SU-DHL-6 (cell line): ENCODE results near the gene LAMA2.

Experiments
- H2AFZ ChIP-seq: fragments of 200-600 bp; sonication (generic); 2 replicates; pipeline ENCODE4 v1.6.1; 2014; ENCODE audit warnings: low read depth, mild to moderate bottlenecking, moderate library complexity, mixed read lengths, antibody characterized with exemption, low read length; ENCODE audit not compliant: severe bottlenecking
- H3F3A ChIP-seq: fragments of 200-600 bp; shearing (Covaris generic); 2 replicates; pipeline ENCODE4 v1.6.0; 2016; ENCODE audit warnings: antibody characterized with exemption, mild to moderate bottlenecking; ENCODE audit not compliant: insufficient read depth
- H3K27ac ChIP-seq: fragments of 200-600 bp; sonication (generic); 2 replicates; pipeline ENCODE4 v1.5.1; 2016; ENCODE audit warnings: low read depth, mild to moderate bottlenecking, low read length, moderate library complexity, mixed read lengths
- H3K27me3 ChIP-seq: fragments of 200-600 bp; sonication (generic), shearing (Covaris generic); 2 replicates; pipeline ENCODE4 v1.6.0; 2014; ENCODE audit warnings: mild to moderate bottlenecking, low read length
- H3K36me3 ChIP-seq: fragments of 200-600 bp; sonication (generic); 2 replicates; pipeline ENCODE4 v1.6.1; 2014; ENCODE audit warnings: mild to moderate bottlenecking, low read length, mixed read lengths
- H3K4me2 ChIP-seq: fragments of 300-600, 200-600 bp; shearing (Covaris generic), sonication (generic); 2 replicates; pipeline ENCODE4 v1.6.0; 2014; ENCODE audit warnings: low read length, low read depth, mild to moderate bottlenecking; ENCODE audit not compliant: poor library complexity, severe bottlenecking
- H3K4me3 ChIP-seq: fragments of 200-600 bp; sonication (generic); 2 replicates; pipeline ENCODE4 v1.5.1; 2014; ENCODE audit warnings: antibody characterized with exemption, low read length, mild to moderate bottlenecking, mixed read lengths; ENCODE audit not compliant: insufficient read depth, poor library complexity, severe bottlenecking
- H3K79me2 ChIP-seq: fragments of 200-600 bp; sonication (generic); 2 replicates; pipeline ENCODE4 v1.6.1; 2014; ENCODE audit warnings: mild to moderate bottlenecking, low read length, moderate library complexity; ENCODE audit not compliant: insufficient read depth
- H3K9ac ChIP-seq: fragments of 200-600 bp; sonication (generic); 2 replicates; pipeline ENCODE4 v1.7.0; 2014; ENCODE audit warnings: mild to moderate bottlenecking, low read length
- H3K9me2 ChIP-seq: fragments of 200-600 bp; sonication (generic); replicated peaks from 2 replicates; pipeline ENCODE4 v1.6.1; 2014; ENCODE audit warnings: low read length; ENCODE audit not compliant: insufficient read depth
- H3K9me3 ChIP-seq: fragments of 200-600 bp; sonication (generic); 2 replicates; pipeline ENCODE4 v1.6.1; 2014; ENCODE audit warnings: low read length, mixed read lengths; ENCODE audit not compliant: insufficient read depth
- H4K20me1 ChIP-seq: fragments of 200-600 bp; sonication (generic); 2 replicates; pipeline ENCODE4 v1.6.1; 2014; ENCODE audit warnings: low read depth, mild to moderate bottlenecking, antibody characterized with exemption, low read length, moderate library complexity, mixed read lengths
- EZH2phosphoT487 ChIP-seq: fragments of 200-600 bp; sonication (generic), shearing (Covaris generic); conservative IDR thresholded peaks from 2 replicates; pipeline ENCODE4 v1.6.1; 2018; ENCODE audit warnings: mild to moderate bottlenecking, antibody characterized with exemption, low read length, moderate library complexity, mixed read lengths
- TF ChIP-seq, protein P1 (sequence below): fragments of 200-600 bp; sonication (generic); IDR thresholded peaks from one replicate; pipeline ENCODE4 v1.5.1; 2017; ENCODE audit warnings: antibody characterized with exemption, mild to moderate bottlenecking, low read length, moderate library complexity; ENCODE audit not compliant: insufficient read depth, poor library complexity, severe bottlenecking

LAMA2 gene

GRCh38 chr6:129416337-129416990 lies 533.5 kb downstream of the LAMA2 start:
- no peaks in the 10 kb centered on the region for H3K9me3 ChIP-seq
- H3F3A ChIP-seq: no peaks in the 10 kb centered on the region
- TF ChIP-seq, protein P1, sequence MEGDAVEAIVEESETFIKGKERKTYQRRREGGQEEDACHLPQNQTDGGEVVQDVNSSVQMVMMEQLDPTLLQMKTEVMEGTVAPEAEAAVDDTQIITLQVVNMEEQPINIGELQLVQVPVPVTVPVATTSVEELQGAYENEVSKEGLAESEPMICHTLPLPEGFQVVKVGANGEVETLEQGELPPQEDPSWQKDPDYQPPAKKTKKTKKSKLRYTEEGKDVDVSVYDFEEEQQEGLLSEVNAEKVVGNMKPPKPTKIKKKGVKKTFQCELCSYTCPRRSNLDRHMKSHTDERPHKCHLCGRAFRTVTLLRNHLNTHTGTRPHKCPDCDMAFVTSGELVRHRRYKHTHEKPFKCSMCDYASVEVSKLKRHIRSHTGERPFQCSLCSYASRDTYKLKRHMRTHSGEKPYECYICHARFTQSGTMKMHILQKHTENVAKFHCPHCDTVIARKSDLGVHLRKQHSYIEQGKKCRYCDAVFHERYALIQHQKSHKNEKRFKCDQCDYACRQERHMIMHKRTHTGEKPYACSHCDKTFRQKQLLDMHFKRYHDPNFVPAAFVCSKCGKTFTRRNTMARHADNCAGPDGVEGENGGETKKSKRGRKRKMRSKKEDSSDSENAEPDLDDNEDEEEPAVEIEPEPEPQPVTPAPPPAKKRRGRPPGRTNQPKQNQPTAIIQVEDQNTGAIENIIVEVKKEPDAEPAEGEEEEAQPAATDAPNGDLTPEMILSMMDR: no peak
- TF ChIP-seq EZH2phosphoT487: no peak

DNA sequence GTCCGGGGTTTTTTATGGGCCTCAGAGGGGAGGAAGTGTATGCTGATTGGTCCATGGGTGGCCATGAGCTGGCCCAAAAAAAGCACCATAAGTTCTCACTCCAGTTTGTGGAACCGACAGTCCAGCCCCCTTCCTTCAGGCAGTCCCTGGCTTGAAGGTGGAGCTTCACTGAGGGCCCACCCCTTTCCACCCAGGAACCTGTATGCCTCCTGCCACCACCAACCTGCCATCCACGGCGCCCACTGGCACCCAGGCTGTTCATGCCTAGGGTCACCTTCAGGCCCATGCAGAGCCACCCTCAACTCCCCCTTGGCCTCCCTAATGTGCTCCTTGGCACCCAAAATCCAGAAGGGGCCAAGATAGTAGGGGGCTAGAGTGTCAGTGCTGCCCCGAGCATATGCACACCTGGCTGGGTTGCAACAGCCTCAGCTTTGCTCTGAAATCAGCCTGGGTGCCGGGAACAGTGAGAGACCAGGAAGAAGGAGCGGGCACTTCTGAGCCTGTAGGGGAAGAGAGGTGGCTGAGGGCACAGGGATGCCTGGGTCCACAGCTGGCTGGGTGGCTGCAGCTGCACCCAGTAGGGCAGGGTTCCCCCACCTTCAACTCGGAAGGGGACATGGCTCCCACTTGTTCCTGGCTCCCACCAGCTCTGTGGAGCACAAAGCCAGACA lies 534.6 kb downstream of the LAMA2 start:
- Histone ChIP-seq H3F3A (no peaks in the 10 kb centered on the region), H3K4me3 (no peak overlapping the region), H3K9ac (no peak overlapping the region)

More at GRCh38 chr6:129416337-129416990, 533.5 kb downstream of the LAMA2 start:
- H3K79me2 ChIP-seq: no peaks in the 10 kb centered on the region
- H2AFZ ChIP-seq: no peak overlapping the region
- H3K9ac ChIP-seq: no peak overlapping the region
- no peaks in the 10 kb centered on the region for H3K27me3 ChIP-seq
- no peaks in the 10 kb centered on the region for H3K36me3 ChIP-seq
- H3K9me2 ChIP-seq: no peaks in the 10 kb centered on the region
- H3K4me2 ChIP-seq: no peak overlapping the region
- no peaks in the 10 kb centered on the region for H4K20me1 ChIP-seq
- no peak overlapping the region for H3K4me3 ChIP-seq
- no peak overlapping the region for H3K27ac ChIP-seq

GRCh38 chr6:129419324-129419723 lies 536.4 kb downstream of the LAMA2 start:
- H3K9ac ChIP-seq: no peak overlapping the region
- no peaks in the 10 kb centered on the region for H3K27me3 ChIP-seq
- H3K36me3 ChIP-seq: no peaks in the 10 kb centered on the region
- TF ChIP-seq, protein P1: no peak
- H3K79me2 ChIP-seq: no peaks in the 10 kb centered on the region
- no peaks in the 10 kb centered on the region for H4K20me1 ChIP-seq
- H3K9me3 ChIP-seq: no peaks in the 10 kb centered on the region
- H3K4me2 ChIP-seq: no peak overlapping the region
- H3K9me2 ChIP-seq: no peaks in the 10 kb centered on the region
- H3F3A ChIP-seq: no peaks in the 10 kb centered on the region
- H2AFZ ChIP-seq: no peak overlapping the region
- H3K4me3 ChIP-seq: no peak overlapping the region
- H3K27ac ChIP-seq: no peak overlapping the region

More for the DNA sequence above, 534.6 kb downstream of the LAMA2 start:
- H3K36me3 ChIP-seq: no peaks in the 10 kb centered on the region
- H3K9me3 ChIP-seq: no peaks in the 10 kb centered on the region
- no peaks in the 10 kb centered on the region for H4K20me1 ChIP-seq
- no peaks in the 10 kb centered on the region for H3K79me2 ChIP-seq
- H3K9me2 ChIP-seq: no peaks in the 10 kb centered on the region
- no peak overlapping the region for H2AFZ ChIP-seq
- H3K27ac ChIP-seq: no peak overlapping the region
- H3K4me2 ChIP-seq: no peak overlapping the region
- no peak for TF ChIP-seq EZH2phosphoT487
- TF ChIP-seq, protein P1: no peak
- no peaks in the 10 kb centered on the region for H3K27me3 ChIP-seq
